CD4-positive, alpha-beta T cell treated with Interferon alpha-2 for 1 hour (primary cell): ENCODE results near the gene NAPA.
"Not testable (repeated sequence)": the region's sequence is repeated elsewhere in the genome, so short reads cannot be mapped to it uniquely, and the experiment has no call there.

Source experiments
- DNase-seq, 2 donors: peaks; one replicate each; pipeline ENCODE4 v3.0.0-alpha.2; 2020 to 2022

NAPA gene

DNA sequence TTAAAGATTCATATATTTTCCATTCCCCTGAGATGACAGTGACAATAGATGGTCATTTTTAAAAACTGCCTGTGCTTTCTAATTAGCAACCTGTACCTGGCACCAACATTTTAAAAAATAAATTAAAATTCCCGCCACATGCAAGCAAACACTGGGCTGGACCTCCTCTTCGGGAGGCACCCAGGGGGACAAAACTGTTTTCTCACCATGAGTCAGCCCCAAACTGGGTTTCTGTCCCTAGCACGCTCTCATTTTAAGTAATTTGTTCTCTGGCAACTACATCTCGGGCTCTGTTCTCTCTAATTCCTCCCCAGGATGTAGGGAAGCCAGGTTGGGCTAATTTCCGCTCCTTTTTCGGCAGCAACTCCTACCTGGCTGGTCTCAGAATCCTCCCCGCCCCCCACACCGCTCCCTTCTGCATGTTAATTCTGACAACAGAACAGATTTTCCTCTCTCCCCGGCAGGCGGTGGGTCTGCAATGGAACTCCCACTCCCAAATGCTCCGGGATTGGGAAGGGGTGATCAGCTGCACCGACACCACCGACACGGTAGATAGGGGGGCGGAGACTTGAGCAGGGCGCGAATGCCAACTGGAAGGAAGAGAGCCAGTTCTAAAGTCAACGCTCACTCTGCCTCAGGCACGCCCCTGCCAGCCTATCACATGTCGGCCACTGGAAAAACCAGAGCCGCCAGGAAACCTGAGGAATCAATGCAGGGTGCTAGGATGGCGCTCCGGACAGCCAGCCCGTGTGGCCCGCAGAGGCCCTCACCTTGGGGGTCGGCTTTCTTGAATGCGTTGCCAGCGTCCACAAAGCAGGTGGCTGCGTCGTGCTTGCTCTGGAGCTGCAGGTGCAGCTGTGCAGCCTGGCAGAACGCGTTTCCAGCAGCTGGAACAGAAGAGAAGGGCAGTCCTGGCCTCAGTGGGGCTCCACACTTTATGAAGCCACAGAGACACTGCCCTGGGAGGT is 14.7 kb downstream of the NAPA start:
- no peak for DNase-seq

DNA sequence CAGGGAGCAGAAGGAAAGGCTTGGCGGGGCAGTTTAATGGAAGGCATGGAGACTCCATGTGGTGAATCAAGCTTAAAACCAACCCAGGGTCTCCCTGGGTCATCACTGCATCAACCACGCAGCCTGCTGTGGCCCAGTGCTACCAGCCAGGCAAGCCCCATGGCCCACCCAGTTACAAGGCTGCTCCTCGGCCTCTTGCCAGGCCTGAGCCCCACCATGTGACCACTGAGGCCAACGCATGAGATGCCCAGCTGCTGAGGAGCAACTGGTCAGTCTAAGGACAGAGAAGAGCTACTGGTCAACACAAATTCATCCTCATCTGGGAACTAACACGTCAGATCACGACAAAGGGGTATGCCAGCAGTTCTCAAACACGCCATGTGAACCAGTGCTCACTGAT is 15.5 kb downstream of the NAPA start:
- DNase-seq: no peak

DNA sequence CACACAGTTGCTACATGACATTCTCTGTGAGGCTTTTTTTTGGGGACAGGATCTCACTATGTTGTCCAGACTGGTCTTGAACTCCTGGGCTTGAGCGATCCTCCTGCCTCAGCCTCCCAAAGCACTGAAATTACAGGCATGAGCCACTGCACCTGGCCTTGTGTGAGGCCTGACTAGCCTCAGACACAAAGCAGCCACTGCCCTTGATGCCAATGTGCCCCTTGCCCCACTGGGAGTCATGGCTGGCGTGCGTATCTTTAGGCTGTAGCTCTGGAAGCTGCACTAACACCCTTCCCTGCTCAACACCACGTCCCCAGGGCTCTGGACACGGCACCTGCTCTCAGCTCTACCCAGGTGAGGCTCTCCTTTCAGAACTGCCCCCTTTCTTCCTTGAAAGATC is 16.3 kb downstream of the NAPA start:
- DNase-seq: no peak

DNA sequence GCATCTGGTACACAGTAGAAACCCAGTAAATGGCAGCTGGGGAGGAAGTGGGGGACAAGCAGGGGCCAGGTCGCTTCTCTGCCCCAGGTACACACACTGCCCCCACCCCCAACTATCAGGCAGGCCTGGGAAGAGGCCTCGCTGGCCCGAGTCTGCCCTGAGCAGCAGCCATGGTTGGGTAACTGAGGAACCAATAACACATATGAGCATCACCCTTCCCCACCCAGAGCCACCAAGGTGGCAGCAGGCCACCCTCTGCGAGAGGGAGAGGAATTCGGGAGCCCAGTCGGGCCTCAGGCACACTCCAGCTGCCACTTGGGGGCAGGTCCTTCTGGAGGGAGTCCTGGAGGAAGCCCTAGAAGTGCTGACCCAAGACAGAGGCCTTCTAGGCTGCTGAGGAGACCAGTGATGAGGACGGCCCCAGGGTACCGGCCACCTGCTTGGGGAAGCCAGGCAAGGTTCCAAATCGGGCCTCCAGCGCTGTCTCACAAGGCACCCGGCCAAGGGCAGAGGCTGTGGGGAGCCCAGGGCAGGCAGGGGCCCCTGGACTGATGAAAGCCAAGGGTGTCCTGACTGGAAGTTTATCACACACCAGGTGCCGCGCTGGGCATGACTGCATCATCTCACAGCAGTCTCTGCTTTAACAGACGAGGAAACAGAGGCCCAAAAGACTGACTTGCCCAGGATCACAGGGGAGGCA is 16.9 kb downstream of the NAPA start:
- no peak for DNase-seq

DNA sequence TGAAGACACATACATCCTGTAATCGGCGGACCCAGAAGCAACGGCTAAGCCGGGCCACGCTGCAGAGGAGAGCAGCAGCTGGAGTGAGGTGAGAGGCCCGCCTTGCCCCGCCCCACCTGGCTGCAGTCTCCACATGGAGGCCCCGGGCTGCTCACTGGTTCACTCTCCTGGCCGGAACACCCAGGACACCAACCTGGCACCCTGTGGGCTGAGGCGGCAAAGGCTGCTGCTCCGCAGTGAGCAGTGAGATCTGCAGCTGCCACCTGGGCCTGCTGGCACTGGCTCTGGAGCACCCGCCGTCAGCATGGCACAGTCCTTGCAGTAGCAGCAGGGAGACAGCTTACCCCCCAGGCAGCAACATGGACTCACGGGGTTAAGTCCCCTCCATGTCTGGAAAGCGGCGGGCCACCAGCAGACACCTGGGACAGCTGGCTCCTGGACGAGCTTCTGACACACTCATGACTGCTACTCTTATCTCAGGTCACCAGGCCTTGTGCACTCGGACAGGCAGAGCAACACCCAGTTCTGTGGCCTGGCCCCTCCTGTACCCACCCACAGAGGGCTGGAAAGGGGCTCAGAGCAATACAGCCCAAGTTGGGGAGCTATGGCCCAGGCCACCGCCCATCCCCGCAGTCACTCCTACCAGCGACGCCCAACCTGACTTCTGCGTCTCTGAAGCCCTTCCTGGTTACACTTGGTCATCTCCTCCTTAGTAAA is 17.7 kb downstream of the NAPA start:
- DNase-seq: no peak

DNA sequence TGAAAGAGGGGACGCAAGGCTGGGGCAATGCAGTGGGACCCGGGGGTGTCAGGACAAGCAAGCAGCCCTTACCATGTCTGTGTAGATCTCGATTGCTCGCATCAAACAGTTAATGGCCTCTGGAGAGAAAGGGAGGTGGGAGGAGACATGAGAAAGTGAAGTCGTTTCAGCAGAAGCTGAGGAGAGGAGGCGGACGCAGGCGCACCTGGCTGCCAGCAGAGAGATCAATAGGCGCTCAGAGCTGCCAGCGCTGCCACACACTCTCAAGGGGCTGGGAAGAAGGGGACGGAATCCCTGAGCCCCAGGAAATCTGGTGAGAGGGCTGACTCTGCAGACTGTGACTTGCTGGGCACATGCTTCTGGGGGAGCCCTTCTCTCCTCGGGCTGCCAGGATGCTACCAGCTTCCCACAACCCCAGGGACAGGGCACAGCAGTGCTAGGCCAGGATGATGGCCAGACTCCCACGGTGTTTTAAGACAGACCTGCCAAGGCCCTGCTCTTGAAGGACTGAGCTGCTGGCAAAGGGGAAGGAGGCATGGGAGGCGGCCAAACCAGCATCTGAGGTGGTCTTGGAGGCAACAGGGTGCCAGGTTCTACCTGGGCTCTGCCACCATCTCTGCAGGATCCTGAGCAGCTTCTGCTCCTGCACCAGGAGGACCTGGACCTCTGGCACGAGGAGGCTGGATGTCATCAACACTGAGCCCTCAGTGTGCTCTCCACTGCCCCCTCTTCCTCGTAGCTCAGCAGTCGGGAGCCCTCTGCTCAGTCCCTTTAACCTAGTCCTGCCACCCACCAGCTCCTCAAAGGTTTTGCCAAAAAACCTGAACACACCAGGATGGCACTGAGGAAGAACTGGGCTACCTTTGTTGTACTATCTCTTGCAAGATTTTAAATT is 19.1 kb downstream of the NAPA start:
- no peak for DNase-seq

DNA sequence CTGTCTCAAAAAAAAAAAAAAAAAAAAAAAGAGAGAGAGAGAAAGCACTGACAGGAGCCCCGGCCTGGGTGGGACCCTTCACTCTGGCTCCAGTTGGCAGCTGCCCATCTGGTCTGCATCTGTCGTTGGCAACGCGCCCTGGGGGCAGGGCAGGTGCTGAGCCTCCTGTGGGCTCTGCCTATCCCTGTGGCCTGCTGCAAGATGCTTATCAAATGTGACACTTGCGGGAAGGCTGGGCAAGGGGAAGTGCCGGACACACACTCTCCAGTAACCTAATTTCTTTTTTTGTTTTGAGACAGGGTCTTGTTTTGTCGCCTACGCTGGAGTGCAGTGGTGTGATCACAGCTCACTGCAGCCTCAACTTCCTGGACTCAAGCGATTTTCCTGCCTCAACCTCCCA is 20.1 kb downstream of the NAPA start:
- DNase-seq: no peak

DNA sequence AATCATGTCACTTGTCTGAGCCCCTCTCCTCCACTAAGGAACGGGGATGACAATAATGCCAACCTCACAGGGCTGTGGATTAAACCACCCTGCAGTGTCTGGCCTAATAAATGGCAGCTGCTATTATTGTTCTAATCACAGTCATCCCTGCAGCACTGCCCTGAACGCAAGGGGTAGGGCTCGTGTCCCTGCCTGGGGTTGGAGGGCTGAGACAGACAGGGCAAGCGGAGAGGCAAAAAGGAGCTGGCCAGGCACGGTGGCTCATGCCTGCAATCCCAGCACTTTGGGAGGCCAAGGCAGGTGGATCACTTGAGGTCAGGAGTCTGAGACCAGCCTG is 20.7 kb downstream of the NAPA start:
- no peak for DNase-seq

DNA sequence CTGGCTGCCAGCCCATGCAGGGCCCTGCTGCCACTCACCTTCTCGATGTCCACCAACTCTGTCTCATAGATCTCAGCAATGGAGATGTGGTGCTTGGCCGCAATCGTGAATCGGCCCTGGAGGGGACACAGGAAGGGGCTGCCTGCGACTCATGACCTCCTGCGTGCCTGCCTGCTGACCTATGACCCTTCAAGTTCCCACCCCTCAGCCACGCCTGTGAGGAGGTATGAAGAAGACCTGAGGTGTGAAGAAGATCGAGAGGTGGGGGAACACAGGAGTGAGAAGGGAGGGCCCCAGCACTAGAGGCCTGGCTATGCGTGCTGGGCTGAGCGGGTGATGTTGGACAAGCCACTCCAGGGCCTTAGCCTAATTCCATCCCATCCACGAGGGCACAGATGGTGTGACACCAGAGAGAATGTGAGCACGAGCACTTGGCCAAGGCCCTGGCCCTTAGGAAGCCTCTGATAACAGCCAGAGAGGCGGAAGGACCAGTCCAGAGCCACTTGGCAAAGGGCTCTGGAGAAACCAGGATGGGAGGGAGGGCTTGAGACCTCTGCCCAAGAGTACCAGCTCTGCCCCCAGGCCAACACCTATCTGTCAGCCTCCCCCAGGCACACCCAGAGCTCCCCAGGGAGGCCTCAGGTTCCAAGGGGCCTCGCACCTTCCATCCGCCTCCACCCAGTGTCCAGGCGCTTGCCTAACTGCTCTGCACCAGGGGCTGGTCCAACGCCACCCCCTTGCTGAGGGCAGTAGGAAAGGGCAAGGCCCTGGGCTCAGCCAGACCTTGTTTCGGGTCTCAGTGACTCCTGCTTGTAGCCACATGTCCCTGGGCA is 21.3 kb downstream of the NAPA start:
- DNase-seq: no peak

DNA sequence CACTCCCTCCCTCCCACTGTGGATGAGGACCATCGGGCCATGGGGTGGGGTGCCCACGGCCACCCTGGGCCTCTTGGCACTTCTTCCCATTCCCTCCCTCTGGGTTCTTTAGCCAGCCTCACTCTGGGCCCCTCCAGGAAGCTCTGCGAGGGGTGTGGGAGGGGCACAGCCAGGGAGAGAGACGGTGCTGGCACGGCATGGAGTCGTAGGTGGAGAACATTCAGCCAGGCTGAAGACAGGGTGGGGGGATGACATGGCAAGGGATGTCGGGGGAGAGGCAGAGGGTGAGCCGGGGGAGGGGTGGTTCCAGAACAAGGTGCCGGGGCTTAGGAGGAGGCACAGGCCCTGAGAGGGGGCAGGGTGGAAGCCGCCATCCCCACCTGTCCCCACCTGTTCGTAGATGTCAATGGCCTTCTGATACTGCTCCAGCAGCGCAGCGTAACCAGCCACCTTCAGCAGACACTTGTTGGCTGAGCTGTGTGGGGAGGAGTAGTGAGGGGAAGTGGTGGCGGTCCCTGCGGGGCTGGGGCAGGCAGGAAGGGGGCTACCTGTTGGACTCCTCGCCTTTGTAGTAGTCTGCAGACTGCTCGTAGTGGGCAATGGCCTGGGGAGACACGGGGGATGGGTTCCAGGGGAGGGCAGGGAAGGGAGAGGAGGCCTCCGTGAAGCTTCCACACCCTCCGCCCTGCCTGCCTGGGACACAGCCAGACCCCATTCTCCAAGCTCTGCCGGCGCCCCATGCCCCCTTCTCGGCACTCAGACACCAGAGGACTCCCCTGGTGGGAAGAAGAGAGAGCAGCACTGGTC is 22.1 kb downstream of the NAPA start:
- DNase-seq: no peak

DNA sequence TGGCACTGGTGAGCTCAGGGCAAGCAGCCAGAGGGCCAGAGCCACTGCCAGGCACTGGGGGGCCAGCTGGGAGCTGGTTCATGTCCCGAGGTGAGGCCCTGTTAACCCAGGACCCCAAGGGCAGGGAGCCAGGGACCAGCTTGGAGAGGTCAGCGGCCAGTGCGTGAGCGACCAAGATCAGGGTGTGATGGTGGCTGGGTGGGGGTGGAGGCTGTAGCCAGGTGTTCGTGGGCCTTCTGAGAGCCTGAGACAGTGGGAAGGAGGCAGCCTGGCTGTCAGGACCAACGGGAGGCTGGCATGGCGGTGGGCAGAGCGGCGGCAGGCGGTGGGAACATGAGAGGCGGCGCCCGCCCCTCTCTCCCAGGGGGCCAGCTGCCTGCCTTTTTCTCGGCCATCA is 22.7 kb downstream of the NAPA start:
- DNase-seq: no peak

DNA sequence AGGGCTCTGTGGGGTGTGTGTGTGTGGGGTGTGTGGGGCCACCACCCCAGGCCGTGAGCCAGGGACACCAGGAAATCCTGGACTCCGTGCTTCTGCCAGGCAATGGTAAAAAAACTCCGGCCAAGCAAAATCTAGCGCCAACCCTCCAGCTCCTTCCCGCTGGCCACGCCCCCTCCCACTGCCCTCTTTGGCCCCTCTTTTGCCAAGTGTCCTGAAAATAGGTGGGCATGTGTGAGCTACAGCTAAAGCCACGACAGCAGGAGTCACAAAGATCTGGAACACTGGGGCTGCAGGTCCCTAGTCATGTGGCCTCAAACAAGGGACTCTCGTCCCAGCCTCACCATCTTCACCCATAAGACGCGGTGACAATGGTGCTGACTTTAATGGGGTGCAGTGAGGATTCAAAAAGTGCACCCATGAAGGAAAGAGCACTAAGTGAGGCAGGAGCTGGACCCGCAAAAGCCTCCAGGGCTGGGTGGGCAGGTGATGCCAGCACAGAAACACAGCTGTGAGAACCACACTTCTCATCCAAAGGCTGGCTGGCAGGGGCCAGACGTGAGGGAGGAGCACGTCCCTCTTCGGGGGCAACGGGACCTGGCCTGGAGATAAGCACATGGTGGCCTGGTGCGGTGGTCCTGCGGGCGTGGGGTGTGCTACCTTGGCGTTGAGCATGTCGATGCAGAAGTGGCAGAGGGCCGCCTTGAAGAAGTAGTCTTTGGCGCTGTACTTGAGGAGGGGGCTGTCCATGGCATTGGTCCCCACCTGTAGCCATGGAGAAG is 23.3 kb downstream of the NAPA start:
- DNase-seq: no peak

DNA sequence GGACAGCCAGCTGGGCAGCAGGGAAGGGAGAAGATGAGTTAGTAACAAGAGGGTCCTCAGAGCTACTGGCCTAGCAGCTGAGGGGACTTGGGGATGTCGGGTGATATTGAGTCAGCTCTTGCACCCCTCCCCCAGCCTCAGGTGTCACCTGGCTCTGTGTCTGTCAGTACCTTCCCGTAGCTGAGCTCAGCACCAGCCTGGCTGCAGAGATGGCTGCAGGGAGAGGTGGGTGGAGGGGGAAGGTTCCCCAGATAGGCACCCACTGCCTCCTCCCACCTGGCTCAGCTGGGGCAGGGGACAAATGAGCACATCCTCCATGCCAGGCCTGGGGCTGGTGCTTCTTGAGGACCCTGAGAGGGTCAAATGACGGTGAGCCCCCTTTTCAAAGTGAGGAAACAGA is 24.0 kb downstream of the NAPA start:
- DNase-seq: no peak

DNA sequence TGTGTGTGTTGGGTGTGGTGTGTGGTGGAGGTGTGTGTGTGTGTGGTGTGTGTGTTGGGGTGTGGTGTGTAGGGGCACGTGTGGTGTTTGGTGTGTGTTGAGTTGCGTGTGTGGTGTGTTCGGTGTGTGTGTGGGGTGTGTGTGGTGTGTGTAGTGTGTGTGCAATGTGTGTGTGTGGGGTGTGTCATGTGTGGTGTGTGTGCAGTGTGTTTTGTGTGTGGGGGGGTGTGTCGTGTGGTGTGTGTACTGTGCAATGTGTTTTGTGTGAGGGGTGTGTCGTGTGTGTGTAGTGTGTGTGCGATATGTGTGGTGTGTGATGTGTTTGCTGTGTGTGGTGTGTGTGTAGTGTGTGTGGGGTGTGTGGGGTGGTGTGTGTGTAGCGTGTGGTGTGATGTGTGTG is 24.8 kb downstream of the NAPA start:
- DNase-seq: no peak

DNA sequence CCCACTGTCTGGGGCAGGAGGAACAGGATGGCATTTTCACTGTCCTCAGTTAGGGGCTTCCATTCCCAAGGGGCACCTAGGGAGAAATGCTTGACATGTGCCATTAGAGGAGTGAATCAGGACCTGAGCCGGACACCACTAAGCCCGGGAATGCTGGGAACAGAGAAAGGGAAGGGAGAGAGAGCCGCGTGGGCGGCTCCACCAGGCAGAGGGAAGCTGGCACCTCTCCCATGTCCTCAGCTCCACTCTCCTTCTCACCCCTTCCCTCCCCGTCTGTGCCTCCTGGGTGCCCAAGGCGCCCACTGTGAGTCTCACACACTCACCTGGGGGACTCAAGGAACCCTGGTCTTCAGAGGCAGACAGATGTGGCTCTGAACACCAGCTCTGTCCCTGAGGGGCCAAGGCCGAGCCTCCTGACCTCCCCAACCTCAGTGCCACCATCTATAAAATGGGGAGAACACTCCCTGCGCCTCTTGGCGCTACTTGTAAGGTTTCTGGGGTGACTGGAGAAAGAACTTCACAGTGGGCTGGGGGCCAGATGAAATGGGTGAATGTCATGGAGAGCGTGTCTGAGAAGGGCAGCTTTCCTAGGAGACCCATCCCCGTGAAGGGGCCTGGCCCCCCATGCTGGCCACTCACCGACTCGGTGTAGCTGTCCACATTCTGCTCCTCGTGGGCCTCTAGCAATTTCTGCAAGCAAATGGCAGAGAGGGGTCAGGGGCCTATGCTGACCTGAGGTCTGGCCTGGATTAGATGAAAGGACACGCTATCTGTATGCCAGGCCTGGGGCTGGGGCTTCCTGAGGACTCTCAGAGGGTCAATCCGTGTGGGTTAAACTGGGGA is 25.6 kb downstream of the NAPA start:
- DNase-seq: no peak

DNA sequence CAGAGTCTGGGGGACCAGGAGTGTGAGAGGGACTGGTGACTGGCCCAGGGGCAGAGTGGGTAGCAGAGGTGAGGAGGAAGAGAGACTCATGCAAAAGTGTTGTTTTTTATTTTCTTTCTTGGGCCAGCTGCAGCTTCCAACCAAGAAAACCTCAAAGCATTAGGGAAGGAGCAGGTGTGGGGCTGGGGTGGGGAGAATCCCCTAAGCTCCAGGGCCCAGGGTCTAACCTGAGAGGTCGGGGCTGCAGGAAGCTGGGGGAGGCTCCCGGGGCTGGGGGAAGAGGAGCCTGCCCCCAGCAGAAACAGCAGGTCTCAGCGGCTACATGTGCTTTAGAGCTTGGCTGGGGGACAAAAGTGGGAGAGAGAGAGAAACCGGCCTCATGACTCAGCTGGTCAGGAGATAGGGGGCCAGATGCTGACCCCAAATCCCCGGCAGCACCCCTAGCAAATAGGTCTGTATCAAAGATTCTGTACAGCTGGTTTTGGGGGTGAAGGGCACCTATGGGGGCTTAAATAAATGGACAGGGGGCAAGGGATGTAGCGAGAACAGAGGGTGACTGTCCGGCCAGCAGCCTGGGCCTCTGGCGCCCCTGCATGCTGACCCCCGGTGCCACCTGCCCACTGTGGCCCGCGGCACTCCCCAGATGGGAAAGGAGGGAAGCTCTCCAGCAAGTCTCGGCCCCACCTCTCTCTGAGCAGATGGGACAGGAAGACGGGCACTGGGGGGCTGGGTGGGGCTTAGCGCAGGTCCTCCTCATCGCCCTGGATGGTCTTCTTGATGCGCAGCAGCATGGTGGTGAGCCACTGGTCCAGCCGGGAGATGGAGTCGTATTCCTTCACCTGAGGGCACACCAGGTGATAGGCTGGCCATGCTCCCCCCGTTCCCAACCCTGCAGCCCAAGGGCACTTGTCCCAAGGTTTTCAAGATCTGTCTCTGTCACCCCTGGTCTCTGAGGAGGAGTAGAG is 27.0 kb downstream of the NAPA start:
- DNase-seq: no peak

DNA sequence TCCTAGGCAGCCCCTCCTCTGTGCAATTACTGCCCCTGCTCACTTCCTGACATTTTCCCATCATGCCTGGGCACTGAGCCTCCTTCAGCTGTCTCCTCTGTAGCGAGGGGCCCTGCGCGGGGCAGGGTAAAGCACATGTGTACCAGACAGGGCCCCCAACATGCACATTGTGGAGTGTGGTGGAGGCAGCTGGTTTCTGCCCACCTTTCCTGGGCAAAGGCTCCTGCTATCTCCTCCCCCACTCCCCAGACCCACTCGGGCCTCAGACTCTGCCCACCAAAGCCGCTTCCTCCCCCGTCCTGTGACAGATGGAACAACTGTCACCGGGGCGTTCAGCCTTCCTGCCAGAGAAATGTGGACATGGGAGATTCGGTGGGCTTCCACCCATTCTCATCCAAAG is 28.0 kb downstream of the NAPA start:
- no peak for DNase-seq

DNA sequence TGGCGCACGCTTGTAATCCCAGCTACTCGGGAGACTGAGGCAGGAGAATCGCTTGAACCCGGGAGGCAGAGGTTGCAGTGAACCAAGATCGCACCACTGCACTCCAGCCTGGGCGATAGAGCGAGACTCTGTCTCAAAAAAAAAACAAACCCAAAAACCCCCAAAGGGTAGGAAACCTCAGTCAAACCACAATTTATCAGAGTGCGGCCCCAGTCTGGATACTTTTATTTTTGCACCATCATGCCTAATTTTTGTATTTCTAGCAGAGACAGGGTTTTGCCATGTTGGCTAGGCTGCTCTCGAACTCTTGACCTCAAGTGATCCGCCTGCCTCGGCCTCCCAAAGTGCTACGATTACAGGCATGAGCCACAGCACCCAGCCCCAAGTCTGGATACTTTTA is 28.6 kb downstream of the NAPA start:
- DNase-seq: not testable (repeated sequence)
